GM12878 (cell line): Measurements from ENCODE around the gene TRPM3. TPM values are rescaled to one million over a fixed set of nuclear protein-coding genes. Genes with fewer than 3 reads are reported as not detected.

Experiments
- ATAC-seq: fragments of 200-7000 bp; cut with Tn5 transposase; 3 replicates; pipeline ENCODE4 v1.9.1; 2020; ENCODE audit warnings: mild to moderate bottlenecking, moderate library complexity
- BruUV-seq: library from RNA; stranded (reverse); fragments of 400-500 nt; replicated peaks from 2 replicates; lab custom pipeline; 2021; lab: Mats Ljungman, UMichigan
- CTCF ChIA-PET: fragments of 300-600 bp; sonication (Branson Sonifier 250); formaldehyde crosslinking; extraction: SDS; loops from one replicate; lab custom pipeline; 2021; ENCODE audit warnings: inconsistent platforms; lab: Yijun Ruan, JAX
- POLR2A ChIA-PET: fragments of 350-600 bp; formaldehyde crosslinking; extraction: SDS; loops from one replicate; lab custom pipeline; 2021; ENCODE audit warnings: inconsistent platforms; lab: Charles Lee
- RAD21 ChIA-PET: fragments of 300-600 bp; sonication (Branson Sonifier 250); formaldehyde crosslinking; loops from one replicate; lab custom pipeline; 2023; ENCODE audit warnings: antibody characterized with exemption; ENCODE audit not compliant: unreplicated experiment; lab: Charles Lee
- SMC1A ChIA-PET: fragments of 300-600 bp; sonication (Branson Sonifier 250); formaldehyde crosslinking; loops from one replicate; lab custom pipeline; 2023; ENCODE audit not compliant: unreplicated experiment, uncharacterized antibody; lab: Charles Lee
- DNase-seq: peaks from one replicate; pipeline ENCODE4 v3.0.0-alpha.2; 2011; ENCODE audit warnings: low read depth, low spot score
- FAIRE-seq: peaks from 3 replicates; lab custom pipeline; 2011; peaks lifted over from hg19 to GRCh38; lab: Jason Lieb, UNC
- H2AFZ ChIP-seq: 2 replicates; pipeline ENCODE4 v1.6.0; 2011; ENCODE audit warnings: low read depth, low read length, control low read depth; ENCODE audit not compliant: control insufficient read depth
- H3K27ac ChIP-seq: 2 replicates; pipeline ENCODE4 v1.5.1; 2011; ENCODE audit warnings: control low read depth; ENCODE audit not compliant: control insufficient read depth, insufficient read depth
- H3K27me3 ChIP-seq, 2 experiments: replicated peaks in 1 of 2; 2 replicates each; pipeline versions ENCODE4 v1.6.0 to v1.6.1; 2011; ENCODE audit warnings: low read length in 1 of 2; ENCODE audit not compliant: control insufficient read depth in 2 of 2, insufficient read depth in 2 of 2
- H3K36me3 ChIP-seq, 2 experiments: 2 replicates each; pipeline ENCODE4 v1.5.1; 2011; ENCODE audit warnings: low read length in 1 of 2; ENCODE audit not compliant: control insufficient read depth in 2 of 2, insufficient read depth in 2 of 2
- H3K4me1 ChIP-seq: 2 replicates; pipeline ENCODE4 v1.6.1; 2011; ENCODE audit warnings: mild to moderate bottlenecking, low read length, moderate library complexity, mixed read lengths; ENCODE audit not compliant: control insufficient read depth, insufficient read depth
- H3K4me2 ChIP-seq: 2 replicates; pipeline ENCODE4 v1.6.0; 2011; ENCODE audit warnings: control low read depth; ENCODE audit not compliant: control insufficient read depth, insufficient read depth
- H3K4me3 ChIP-seq: fragments of 200-600 bp; sonication (generic); 2 replicates; pipeline ENCODE4 v1.5.1; 2016
- H3K79me2 ChIP-seq: 2 replicates; pipeline ENCODE4 v1.6.0; 2011; ENCODE audit warnings: low read length; ENCODE audit not compliant: control insufficient read depth, insufficient read depth
- H3K9ac ChIP-seq: 2 replicates; pipeline ENCODE4 v1.8.0; 2011; ENCODE audit warnings: low read length, control low read depth, mixed read lengths; ENCODE audit not compliant: control insufficient read depth, insufficient read depth
- H3K9me3 ChIP-seq: replicated peaks from 3 replicates; pipeline ENCODE4 v1.5.1; 2011; ENCODE audit warnings: mild to moderate bottlenecking, low read length; ENCODE audit not compliant: control insufficient read depth, insufficient read depth
- H4K20me1 ChIP-seq: 2 replicates; pipeline ENCODE4 v1.6.0; 2011; ENCODE audit not compliant: control insufficient read depth, insufficient read depth
- ETV6 ChIP-seq, 2 experiments: fragments of 450-650 bp in 1 of 2; IDR thresholded peaks in 1 of 2; conservative IDR thresholded peaks in 1 of 2; 2 replicates each; pipeline ENCODE4 v1.6.1; 2014; ENCODE audit warnings: antibody characterized with exemption in 1 of 2, borderline replicate concordance in 1 of 2, low read depth in 1 of 2, mild to moderate bottlenecking in 1 of 2, moderate library complexity in 1 of 2
- EZH2 ChIP-seq: IDR thresholded peaks from 2 replicates; pipeline ENCODE4 v1.6.1; 2012; ENCODE audit warnings: low read depth, mild to moderate bottlenecking, control low read depth, inconsistent platforms, low read length, borderline replicate concordance; ENCODE audit not compliant: control insufficient read depth
- GABPA ChIP-seq: IDR thresholded peaks from 2 replicates; pipeline ENCODE4 v1.6.1; 2014; ENCODE audit warnings: antibody characterized with exemption, low read depth, mild to moderate bottlenecking, inconsistent platforms
- KAT2A ChIP-seq: conservative IDR thresholded peaks from 2 replicates; pipeline ENCODE4 v1.6.1; 2011; ENCODE audit warnings: low read depth, low read length; ENCODE audit not compliant: control insufficient read depth
- NRF1 ChIP-seq: conservative IDR thresholded peaks from 2 replicates; pipeline ENCODE4 v1.6.1; 2011; ENCODE audit warnings: mild to moderate bottlenecking, low read depth, low read length, improper control_type of control experiment
- PAX5 ChIP-seq: IDR thresholded peaks from 2 replicates; pipeline ENCODE4 v1.6.1; 2011; ENCODE audit warnings: low read depth, low read length, borderline replicate concordance
- POLR2AphosphoS2 ChIP-seq: IDR thresholded peaks from 2 replicates; pipeline ENCODE4 v1.6.1; 2011; ENCODE audit warnings: low read depth, mild to moderate bottlenecking, low read length, improper control_type of control experiment, moderate library complexity
- ZBED1 ChIP-seq: IDR thresholded peaks from 2 replicates; pipeline ENCODE4 v1.6.1; 2016; ENCODE audit warnings: borderline replicate concordance
- WGBS: methylation state at CpG from one replicate; pipeline ENCODE4 v1.1.6; 2016; ENCODE audit warnings: low lambda C conversion rate; ENCODE audit not compliant: insufficient replicate concordance, insufficient coverage; ENCODE audit errors: missing lambda C conversion rate; 5-methylcytosine and 5-hydroxymethylcytosine counted together
- in situ Hi-C: fragments of 300-500 bp; cut with MboI; formaldehyde crosslinking; loops from 9 replicates; pipeline ENCODE4 v1.14.3; 2018; ENCODE audit warnings: mixed read lengths
- intact Hi-C: fragments of 100-400 bp; cut with micrococcal nuclease; formaldehyde crosslinking; loops from one replicate; pipeline ENCODE4 v1.14.2; 2022; ENCODE audit not compliant: unreplicated experiment
- polyA plus RNA-seq, 11 experiments: library from polyadenylated mRNA; depleted of rRNA in 4 of 11; unstranded in 6 of 11; stranded (reverse) in 5 of 11; fragments of >200 nt; fragmentation: Nextera tagmentation in 4 of 11; fragmentation: Illumina TruSeq in 1 of 11; extraction: Ambion mirVana in 4 of 11; extraction: Trizol in 1 of 11; gene quantifications; 1 replicate in 1 of 11; 2 replicates in 10 of 11; pipeline versions ENCODE4 v1.2.1 to v1.2.3, GENCODE V29; 2011 to 2016; ENCODE audit warnings: inconsistent platforms in 2 of 11, missing spikeins in 2 of 11, low read depth in 1 of 11
- total RNA-seq, 4 experiments: library from RNA; depleted of rRNA in 3 of 4; stranded (reverse); fragments of >200 nt in 3 of 4; fragmentation: Illumina TruSeq in 1 of 4; extraction: Trizol in 1 of 4; gene quantifications; 2 replicates each; pipeline versions ENCODE4 v1.2.1 to v1.2.3, GENCODE V29; 2013 to 2021
- TF ChIP-seq, protein P1 (sequence below): IDR thresholded peaks from 2 replicates; pipeline ENCODE4 v1.6.1; 2011; ENCODE audit warnings: mild to moderate bottlenecking, low read depth, low read length, moderate library complexity; ENCODE audit not compliant: insufficient replicate concordance
- TF ChIP-seq, protein P2 (sequence below): fragments of 150-350 bp; IDR thresholded peaks from 2 replicates; pipeline ENCODE4 v1.6.1; 2014; ENCODE audit warnings: mild to moderate bottlenecking, low read depth, low read length
- TF ChIP-seq, protein P3 (sequence below): fragments of 450-650 bp; IDR thresholded peaks from 2 replicates; pipeline ENCODE4 v1.6.1; 2017; ENCODE audit warnings: antibody characterized with exemption, mild to moderate bottlenecking, moderate library complexity
- TF ChIP-seq, protein P4 (sequence below): fragments of 450-650 bp; IDR thresholded peaks from 2 replicates; pipeline ENCODE4 v1.6.1; 2017; ENCODE audit warnings: mild to moderate bottlenecking, low read depth, inconsistent platforms; ENCODE audit not compliant: poor library complexity, severe bottlenecking
- TF ChIP-seq, protein P5 (sequence below): IDR thresholded peaks from 2 replicates; pipeline ENCODE4 v1.6.1; 2012; ENCODE audit warnings: low read depth, low read length, improper control_type of control experiment

TRPM3 gene
- total and polyA plus RNA-seq, 10 of the 15 experiments (the other 5 are each of a cell fraction or from before 2014, with no cell fraction given) = not detected

DNA sequence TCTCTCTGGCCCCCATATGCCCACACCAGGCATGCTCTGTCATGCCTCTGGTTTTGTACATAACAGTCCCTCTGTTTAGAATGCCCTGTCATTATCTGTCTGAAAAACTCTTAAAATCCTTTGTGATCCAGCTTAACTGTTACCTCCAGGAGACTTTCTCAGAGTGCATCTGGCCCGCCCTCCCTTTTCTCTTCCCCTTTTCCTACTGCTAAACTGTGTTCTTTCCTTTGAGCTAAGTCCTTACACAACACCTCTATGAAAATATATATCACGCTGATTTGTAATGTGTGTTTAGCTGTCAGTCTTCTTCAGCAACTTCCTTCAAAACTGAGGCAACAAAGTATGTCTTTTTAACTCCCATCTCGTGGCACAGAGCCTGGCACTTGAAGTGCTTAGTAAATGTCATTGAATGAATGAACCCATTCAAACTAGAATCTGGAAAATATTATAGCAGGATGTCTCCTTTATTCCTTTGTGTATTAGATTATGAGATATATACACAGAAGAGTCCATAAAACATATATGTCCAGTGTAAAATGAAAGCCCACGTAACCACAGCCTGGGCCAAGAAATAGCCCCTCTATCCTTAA is 540.7 kb downstream of the TRPM3 start (continued):
- TF ChIP-seq ETV6 (conservative IDR thresholded peaks at IDR 0.05 in 1 of 2, IDR thresholded peaks at IDR 0.05 in 1 of 2; ENCODE audit: borderline replicate concordance in 1 of 2, low read depth in 1 of 2) = no peak
- TF ChIP-seq, protein P1, sequence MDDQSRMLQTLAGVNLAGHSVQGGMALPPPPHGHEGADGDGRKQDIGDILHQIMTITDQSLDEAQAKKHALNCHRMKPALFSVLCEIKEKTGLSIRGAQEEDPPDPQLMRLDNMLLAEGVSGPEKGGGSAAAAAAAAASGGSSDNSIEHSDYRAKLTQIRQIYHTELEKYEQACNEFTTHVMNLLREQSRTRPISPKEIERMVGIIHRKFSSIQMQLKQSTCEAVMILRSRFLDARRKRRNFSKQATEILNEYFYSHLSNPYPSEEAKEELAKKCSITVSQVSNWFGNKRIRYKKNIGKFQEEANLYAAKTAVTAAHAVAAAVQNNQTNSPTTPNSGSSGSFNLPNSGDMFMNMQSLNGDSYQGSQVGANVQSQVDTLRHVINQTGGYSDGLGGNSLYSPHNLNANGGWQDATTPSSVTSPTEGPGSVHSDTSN = no peak
- TF ChIP-seq POLR2AphosphoS2 = no peak
- TF ChIP-seq, protein P2, sequence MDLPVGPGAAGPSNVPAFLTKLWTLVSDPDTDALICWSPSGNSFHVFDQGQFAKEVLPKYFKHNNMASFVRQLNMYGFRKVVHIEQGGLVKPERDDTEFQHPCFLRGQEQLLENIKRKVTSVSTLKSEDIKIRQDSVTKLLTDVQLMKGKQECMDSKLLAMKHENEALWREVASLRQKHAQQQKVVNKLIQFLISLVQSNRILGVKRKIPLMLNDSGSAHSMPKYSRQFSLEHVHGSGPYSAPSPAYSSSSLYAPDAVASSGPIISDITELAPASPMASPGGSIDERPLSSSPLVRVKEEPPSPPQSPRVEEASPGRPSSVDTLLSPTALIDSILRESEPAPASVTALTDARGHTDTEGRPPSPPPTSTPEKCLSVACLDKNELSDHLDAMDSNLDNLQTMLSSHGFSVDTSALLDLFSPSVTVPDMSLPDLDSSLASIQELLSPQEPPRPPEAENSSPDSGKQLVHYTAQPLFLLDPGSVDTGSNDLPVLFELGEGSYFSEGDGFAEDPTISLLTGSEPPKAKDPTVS = no peak
- TF ChIP-seq EZH2 = no peak
- TF ChIP-seq, all 136 proteins: peak for 0

DNA sequence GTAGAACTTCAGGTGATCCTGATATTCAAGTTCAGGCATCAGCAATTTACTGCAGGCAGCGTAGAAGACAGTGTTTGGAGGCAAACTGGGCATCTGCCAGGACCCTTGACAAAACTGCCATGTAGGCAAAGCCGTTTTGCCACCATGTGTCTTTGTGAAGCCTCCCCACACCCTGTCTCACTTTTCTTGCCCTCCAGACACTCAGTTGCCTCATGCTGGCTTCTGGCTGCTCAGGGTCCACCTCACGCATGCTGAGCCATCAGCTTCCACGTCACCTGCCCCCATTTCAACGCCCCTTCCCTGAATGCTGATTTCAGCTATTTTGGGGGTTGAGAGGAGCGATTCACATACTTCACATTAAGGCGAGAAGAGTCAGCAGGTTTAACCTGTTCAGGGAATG is 541.7 kb downstream of the TRPM3 start:
- intact Hi-C loops (no loop called here), in situ Hi-C loops (no loop called here)
- Histone ChIP-seq H3K79me2 (no peaks in the 10 kb centered on the region), H3K36me3 (no peaks in the 10 kb centered on the region), H4K20me1 (no peaks in the 10 kb centered on the region), H3K27ac (no peak overlapping the region), H3K9me3 (no peaks in the 10 kb centered on the region), H3K9ac (no peak overlapping the region), H3K27me3 (no peaks in the 10 kb centered on the region), H2AFZ (no peak overlapping the region), H3K4me2 (no peak overlapping the region), H3K4me1 (no peaks in the 10 kb centered on the region), H3K4me3 (no peak overlapping the region)
- FAIRE-seq = no peak
- ChIA-PET POLR2A (no interaction called here), RAD21 (no interaction called here), CTCF (interaction anchor here (0.6 to 1.7 kb wide), 2 partner anchors 75 to 97 kb away, joined by 3 to 5 read pairs; no protein-coding TSS in a partner anchor), SMC1A (interaction anchor here (1.1 kb wide), 1 partner anchor 14 kb away, joined by 3 read pairs; no protein-coding TSS in a partner anchor)
- DNase-seq = no peak
- BruUV-seq = no TSS peak
- WGBS = 18% methylated on average over 7 of the region's 7 CpGs
- ATAC-seq = no peak
- no peak for TF ChIP-seq GABPA
- no peak for TF ChIP-seq KAT2A
- no peak for TF ChIP-seq PAX5
- no peak for TF ChIP-seq NRF1
- TF ChIP-seq, protein P3, sequence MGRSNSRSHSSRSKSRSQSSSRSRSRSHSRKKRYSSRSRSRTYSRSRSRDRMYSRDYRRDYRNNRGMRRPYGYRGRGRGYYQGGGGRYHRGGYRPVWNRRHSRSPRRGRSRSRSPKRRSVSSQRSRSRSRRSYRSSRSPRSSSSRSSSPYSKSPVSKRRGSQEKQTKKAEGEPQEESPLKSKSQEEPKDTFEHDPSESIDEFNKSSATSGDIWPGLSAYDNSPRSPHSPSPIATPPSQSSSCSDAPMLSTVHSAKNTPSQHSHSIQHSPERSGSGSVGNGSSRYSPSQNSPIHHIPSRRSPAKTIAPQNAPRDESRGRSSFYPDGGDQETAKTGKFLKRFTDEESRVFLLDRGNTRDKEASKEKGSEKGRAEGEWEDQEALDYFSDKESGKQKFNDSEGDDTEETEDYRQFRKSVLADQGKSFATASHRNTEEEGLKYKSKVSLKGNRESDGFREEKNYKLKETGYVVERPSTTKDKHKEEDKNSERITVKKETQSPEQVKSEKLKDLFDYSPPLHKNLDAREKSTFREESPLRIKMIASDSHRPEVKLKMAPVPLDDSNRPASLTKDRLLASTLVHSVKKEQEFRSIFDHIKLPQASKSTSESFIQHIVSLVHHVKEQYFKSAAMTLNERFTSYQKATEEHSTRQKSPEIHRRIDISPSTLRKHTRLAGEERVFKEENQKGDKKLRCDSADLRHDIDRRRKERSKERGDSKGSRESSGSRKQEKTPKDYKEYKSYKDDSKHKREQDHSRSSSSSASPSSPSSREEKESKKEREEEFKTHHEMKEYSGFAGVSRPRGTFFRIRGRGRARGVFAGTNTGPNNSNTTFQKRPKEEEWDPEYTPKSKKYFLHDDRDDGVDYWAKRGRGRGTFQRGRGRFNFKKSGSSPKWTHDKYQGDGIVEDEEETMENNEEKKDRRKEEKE = no peak
- TF ChIP-seq, protein P4, sequence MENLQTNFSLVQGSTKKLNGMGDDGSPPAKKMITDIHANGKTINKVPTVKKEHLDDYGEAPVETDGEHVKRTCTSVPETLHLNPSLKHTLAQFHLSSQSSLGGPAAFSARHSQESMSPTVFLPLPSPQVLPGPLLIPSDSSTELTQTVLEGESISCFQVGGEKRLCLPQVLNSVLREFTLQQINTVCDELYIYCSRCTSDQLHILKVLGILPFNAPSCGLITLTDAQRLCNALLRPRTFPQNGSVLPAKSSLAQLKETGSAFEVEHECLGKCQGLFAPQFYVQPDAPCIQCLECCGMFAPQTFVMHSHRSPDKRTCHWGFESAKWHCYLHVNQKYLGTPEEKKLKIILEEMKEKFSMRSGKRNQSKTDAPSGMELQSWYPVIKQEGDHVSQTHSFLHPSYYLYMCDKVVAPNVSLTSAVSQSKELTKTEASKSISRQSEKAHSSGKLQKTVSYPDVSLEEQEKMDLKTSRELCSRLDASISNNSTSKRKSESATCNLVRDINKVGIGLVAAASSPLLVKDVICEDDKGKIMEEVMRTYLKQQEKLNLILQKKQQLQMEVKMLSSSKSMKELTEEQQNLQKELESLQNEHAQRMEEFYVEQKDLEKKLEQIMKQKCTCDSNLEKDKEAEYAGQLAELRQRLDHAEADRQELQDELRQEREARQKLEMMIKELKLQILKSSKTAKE = no peak
- no peak for TF ChIP-seq ZBED1
- TF ChIP-seq, protein P5, sequence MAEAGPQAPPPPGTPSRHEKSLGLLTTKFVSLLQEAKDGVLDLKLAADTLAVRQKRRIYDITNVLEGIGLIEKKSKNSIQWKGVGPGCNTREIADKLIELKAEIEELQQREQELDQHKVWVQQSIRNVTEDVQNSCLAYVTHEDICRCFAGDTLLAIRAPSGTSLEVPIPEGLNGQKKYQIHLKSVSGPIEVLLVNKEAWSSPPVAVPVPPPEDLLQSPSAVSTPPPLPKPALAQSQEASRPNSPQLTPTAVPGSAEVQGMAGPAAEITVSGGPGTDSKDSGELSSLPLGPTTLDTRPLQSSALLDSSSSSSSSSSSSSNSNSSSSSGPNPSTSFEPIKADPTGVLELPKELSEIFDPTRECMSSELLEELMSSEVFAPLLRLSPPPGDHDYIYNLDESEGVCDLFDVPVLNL = no peak
